Prostate gland (tissue), 2 donors: ENCODE measurements around the gene DENND2A.

Experiments
- POLR2A ChIP-seq: fragments of 450-650 bp; IDR thresholded peaks from one replicate; pipeline ENCODE4 v1.6.1; 2016; ENCODE audit warnings: antibody characterized with exemption, mild to moderate bottlenecking
- POLR2AphosphoS5 ChIP-seq: sonication (generic); formaldehyde crosslinking; IDR thresholded peaks from one replicate; pipeline ENCODE4 v1.6.1; 2017; ENCODE audit warnings: antibody characterized with exemption
- TF ChIP-seq, protein P1 (sequence below), 4 experiments: fragments of 200-600 bp in 2 of 4; fragments of 450-650 bp in 2 of 4; sonication (generic) in 2 of 4; IDR thresholded peaks; 1 replicate in 3 of 4; 2 replicates in 1 of 4; pipeline ENCODE4 v1.5.1; 2016 to 2019; ENCODE audit warnings: antibody characterized with exemption in 4 of 4, mild to moderate bottlenecking in 2 of 4, moderate library complexity in 2 of 4

DNA sequence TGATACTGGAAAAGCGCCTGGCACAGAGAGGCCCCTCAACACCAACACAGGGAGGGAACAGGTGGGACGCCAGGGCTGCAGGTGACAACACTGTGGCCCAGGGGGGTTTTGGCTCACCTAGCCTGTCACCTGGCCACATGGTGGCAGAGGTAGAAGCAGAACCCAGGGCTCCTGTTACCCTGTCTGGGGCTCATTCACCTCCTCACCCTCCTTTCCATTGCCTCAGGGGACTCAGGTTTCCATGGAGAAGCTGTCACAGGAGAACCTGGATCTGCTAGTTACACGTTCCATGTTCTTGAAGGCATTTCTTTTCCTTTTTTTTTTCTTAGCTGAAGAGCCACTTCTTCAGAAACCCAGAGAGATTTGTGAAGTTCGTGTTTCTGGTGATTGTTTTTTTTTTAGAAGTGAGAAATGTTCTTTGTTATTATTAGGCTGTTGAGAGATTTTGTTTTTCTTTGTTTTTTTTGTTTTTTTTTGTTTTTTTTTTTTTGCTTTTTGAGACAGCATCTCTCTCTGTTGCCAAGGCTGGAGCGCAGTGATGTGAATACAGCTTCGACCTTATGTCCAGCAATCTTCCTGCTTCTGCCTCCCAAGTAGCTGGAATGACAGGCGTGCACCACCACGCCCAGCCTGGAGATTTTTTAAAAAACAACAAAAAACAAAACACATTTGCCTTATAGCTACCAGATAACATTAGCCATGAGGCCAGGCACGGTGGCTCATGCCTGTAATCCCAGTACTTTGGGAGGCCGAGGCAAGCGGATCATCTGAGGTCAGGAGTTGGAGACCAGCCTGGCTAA is 16.0 kb downstream of the DENND2A start:
- TF ChIP-seq, protein P1, sequence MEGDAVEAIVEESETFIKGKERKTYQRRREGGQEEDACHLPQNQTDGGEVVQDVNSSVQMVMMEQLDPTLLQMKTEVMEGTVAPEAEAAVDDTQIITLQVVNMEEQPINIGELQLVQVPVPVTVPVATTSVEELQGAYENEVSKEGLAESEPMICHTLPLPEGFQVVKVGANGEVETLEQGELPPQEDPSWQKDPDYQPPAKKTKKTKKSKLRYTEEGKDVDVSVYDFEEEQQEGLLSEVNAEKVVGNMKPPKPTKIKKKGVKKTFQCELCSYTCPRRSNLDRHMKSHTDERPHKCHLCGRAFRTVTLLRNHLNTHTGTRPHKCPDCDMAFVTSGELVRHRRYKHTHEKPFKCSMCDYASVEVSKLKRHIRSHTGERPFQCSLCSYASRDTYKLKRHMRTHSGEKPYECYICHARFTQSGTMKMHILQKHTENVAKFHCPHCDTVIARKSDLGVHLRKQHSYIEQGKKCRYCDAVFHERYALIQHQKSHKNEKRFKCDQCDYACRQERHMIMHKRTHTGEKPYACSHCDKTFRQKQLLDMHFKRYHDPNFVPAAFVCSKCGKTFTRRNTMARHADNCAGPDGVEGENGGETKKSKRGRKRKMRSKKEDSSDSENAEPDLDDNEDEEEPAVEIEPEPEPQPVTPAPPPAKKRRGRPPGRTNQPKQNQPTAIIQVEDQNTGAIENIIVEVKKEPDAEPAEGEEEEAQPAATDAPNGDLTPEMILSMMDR (IDR thresholded peaks at IDR 0.05), result no peak
- TF ChIP-seq POLR2AphosphoS5 (no peak), POLR2A (no peak)
